Measurements from ENCODE around the gene NDUFA5.
A peak's percentile ranks its signal among the peaks of the same experiment; 100 is the strongest.

The NDUFA5 gene

GRCh38 chr7:123557398-123558288, at the start of gene NDUFA5:
NDUFA5 (minus strand) TSS chr7:123557818; CDS start chr7:123557795, 23 bp downstream.
- peak; percentile 55 for TF ChIP-seq POLR2A (IDR thresholded peaks at IDR 0.05; ENCODE audit: low read depth, low read length)
- DNase-seq (ENCODE audit: insufficient read length, low spot score) (peak; percentile 58), FAIRE-seq (peak; percentile 90)

DNA sequence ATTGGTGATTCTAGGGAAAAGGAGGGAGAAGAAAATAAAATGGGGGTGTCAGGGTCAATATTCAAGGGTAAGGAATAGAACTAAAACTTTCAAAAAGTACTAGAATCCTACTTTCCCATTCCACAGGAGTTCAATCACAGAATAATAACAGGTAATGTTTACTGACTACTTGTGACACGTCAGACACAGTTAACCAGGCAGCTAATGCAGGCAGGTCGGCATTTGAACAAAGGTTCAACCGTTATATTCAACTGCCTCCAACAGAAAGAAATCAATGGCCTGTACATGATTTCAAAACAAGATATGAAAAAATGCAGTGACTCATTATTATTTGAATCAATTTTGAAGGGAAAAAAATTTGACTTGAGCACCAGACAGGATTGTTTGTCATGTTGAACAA, 47.1 kb upstream of the NDUFA5 start:
- DNase-seq (ENCODE audit: insufficient read length, low spot score), result no peak
- TF ChIP-seq POLR2A (IDR thresholded peaks at IDR 0.05; ENCODE audit: low read depth, low read length), result no peak
- FAIRE-seq, result no peak

- no peak for TF ChIP-seq POLR2A (IDR thresholded peaks at IDR 0.05; ENCODE audit: low read depth, low read length)
- DNase-seq (ENCODE audit: insufficient read length, low spot score), result no peak
- FAIRE-seq, result no peak
These were observed 45.0 kb upstream of the NDUFA5 start for GRCh38 chr7:123602648-123603047.

GRCh38 chr7:123601530-123601929, 43.9 kb upstream of the NDUFA5 start, which contains the start of gene ASB15:
ASB15 (plus strand) TSS chr7:123601821; CDS start chr7:123614503, 12,682 bp downstream.
- DNase-seq (ENCODE audit: insufficient read length, low spot score) (no peak), FAIRE-seq (no peak)
- TF ChIP-seq POLR2A (IDR thresholded peaks at IDR 0.05; ENCODE audit: low read depth, low read length), result no peak

GRCh38 chr7:123600876-123601275, 43.3 kb upstream of the NDUFA5 start:
- DNase-seq (ENCODE audit: insufficient read length, low spot score) (no peak), FAIRE-seq (no peak)
- TF ChIP-seq POLR2A (IDR thresholded peaks at IDR 0.05; ENCODE audit: low read depth, low read length), result no peak

DNA sequence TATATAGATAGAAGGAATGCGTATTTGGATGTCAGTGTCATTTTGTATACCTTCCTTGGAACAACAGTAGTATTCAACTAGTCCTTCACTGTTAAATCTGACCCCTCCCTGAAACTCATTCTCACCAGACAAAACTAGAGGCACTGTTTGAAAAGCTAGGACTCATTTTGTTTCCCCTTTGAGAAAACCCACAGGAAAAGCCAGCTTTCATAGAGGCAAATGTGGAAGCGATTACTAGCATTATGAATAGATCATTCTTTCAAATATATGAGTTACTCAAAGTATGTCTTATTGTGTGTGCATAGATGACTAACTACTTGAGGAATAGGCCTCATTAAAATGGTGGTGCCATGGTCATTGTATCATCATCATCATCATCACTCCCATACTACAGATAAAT, 42.1 kb upstream of the NDUFA5 start:
- FAIRE-seq (no peak), DNase-seq (ENCODE audit: insufficient read length, low spot score) (no peak)
- no peak for TF ChIP-seq POLR2A (IDR thresholded peaks at IDR 0.05; ENCODE audit: low read depth, low read length)

DNA sequence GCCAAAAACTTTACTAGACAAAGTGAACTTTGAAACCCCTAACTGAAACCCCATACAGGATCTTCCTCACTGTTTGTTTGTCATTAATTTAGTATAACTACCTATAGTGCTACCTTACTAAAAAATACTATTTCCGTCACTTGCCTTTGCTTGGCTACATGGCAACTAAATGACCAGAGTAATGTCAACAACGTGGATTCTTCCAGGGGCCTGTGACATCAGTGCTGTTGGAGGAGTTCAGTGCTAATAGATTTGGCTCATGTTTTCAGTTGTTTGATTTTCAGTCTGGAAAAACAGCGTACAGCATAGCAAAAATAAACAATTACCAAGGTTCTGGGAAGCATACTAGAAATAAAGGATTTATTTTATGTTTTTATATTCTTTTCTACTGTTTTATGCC, 41.0 kb upstream of the NDUFA5 start:
- no peak for TF ChIP-seq POLR2A (IDR thresholded peaks at IDR 0.05; ENCODE audit: low read depth, low read length)

DNA sequence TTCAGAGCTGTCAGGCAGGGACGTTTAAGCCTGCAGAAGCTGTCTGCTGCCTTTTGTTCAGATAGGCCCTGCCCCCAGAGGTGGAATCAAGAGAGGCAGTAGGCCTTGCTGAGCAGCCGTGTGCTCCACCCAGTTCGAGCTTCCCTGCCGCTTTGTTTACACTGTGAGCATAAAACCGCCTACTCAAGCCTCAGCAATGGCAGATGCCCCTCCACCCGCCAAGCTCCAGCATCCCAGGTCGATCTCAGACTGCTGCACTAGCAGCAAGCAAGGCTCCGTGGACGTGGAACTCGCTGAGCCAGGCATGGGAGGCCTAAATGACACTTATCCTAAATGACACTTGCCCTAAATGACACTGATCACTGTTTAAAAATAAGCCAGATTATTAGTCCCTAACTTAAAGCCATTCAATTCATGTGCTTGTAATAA, 37.2 kb upstream of the NDUFA5 start:
- DNase-seq (ENCODE audit: insufficient read length, low spot score) (no peak), FAIRE-seq (no peak)
- TF ChIP-seq POLR2A (IDR thresholded peaks at IDR 0.05; ENCODE audit: low read depth, low read length), result no peak

More for the DNA sequence above, 41.0 kb upstream of the NDUFA5 start:
- DNase-seq (ENCODE audit: insufficient read length, low spot score), result no peak
- no peak for FAIRE-seq

GRCh38 chr7:123588376-123588775, 30.8 kb upstream of the NDUFA5 start:
- DNase-seq (ENCODE audit: insufficient read length, low spot score) (no peak), FAIRE-seq (no peak)
- no peak for TF ChIP-seq POLR2A (IDR thresholded peaks at IDR 0.05; ENCODE audit: low read depth, low read length)

GRCh38 chr7:123583821-123584220, 26.2 kb upstream of the NDUFA5 start:
- no peak for TF ChIP-seq POLR2A (IDR thresholded peaks at IDR 0.05; ENCODE audit: low read depth, low read length)
- DNase-seq (ENCODE audit: insufficient read length, low spot score), result no peak
- FAIRE-seq, result no peak

- DNase-seq (ENCODE audit: insufficient read length, low spot score), result no peak
- TF ChIP-seq POLR2A (IDR thresholded peaks at IDR 0.05; ENCODE audit: low read depth, low read length), result no peak
- FAIRE-seq, result no peak
These were observed 23.5 kb upstream of the NDUFA5 start for GRCh38 chr7:123581162-123581459.

DNA sequence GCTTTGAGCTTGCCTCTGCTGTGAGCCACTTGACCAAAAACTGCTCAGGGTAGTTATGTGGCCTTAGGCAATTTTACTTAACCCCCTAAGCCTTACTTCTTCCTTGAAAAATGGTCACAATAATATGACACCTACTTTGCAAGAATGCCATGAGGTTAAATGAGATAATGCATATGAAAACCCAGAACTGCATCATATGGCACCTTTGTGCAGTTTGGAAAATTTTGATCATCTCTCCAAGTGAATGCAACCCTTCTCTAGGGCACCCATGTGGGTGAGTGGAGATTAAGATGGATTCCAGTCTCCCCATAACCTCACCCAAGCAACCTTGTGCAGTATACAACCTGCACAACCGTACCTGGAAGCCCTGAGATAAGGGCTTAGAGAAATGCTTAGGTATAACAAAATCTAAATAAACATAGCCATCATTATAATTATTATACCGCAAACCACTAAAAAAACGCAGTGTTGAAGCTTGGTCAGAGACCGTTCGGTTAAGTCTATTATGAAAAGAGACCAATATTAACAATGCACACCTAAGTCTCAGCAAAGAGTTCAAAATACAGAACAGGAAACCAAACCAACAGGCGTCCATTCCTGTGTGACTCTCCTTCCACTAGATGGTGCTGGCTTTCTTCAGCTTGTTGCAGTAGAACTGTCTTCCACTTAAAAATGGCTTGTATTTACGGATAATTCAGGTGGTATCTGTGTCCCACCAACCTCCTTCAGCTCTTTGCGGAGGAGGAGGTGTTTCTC, 23.0 kb upstream of the NDUFA5 start:
- FAIRE-seq (peak; percentile 94), DNase-seq (ENCODE audit: insufficient read length, low spot score) (no peak)

DNA sequence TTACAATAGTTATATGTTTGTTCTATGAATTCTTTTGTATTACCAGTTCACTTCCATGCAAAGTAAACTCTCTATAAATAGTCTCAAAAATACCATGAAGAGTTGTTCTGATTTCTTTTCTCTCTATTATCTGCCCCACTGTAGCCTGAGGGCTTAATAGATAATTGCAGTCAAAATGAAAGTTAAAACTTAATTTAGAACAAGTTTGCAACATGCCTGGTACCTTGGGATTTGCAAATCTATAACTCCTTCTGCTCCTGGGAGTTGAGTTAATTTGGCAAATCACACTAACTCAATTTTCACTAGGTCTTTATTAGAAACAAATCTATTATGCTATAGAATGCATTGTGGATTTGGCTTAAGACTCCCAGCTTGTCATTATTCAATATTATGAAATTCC, 21.8 kb upstream of the NDUFA5 start:
- FAIRE-seq (no peak), DNase-seq (ENCODE audit: insufficient read length, low spot score) (no peak)
- TF ChIP-seq POLR2A (IDR thresholded peaks at IDR 0.05; ENCODE audit: low read depth, low read length), result no peak

More for the DNA sequence above, 23.0 kb upstream of the NDUFA5 start:
- TF ChIP-seq POLR2A (IDR thresholded peaks at IDR 0.05; ENCODE audit: low read depth, low read length), result no peak

- DNase-seq (ENCODE audit: insufficient read length, low spot score) (no peak), FAIRE-seq (no peak)
- TF ChIP-seq POLR2A (IDR thresholded peaks at IDR 0.05; ENCODE audit: low read depth, low read length), result no peak
These were observed 16.4 kb upstream of the NDUFA5 start for GRCh38 chr7:123573896-123574467.

Data from H54 (cell line).